CD14-positive monocyte (primary cell): Measurements from ENCODE around the gene ZNF334. TPM values are rescaled to one million over a fixed set of nuclear protein-coding genes. Genes with fewer than 3 reads are reported as not detected.

ENCODE experiments used
- DNase-seq, 3 donors: peaks; one replicate each; pipeline ENCODE4 v3.0.0-alpha.2; 2011 to 2022
- H2AFZ ChIP-seq: 2 replicates; pipeline ENCODE4 v1.6.0; 2012; ENCODE audit warnings: mild to moderate bottlenecking, low read depth, low read length, inconsistent platforms; ENCODE audit not compliant: insufficient read depth, poor library complexity, severe bottlenecking
- H3K27ac ChIP-seq, 2 donors: 1 replicate in 1 of 2; 2 replicates in 1 of 2; pipeline ENCODE4 v1.5.1; 2012 to 2013; ENCODE audit warnings: low read length in 2 of 2, control low read depth in 1 of 2, inconsistent platforms in 1 of 2, low read depth in 1 of 2, mild to moderate bottlenecking in 1 of 2
- H3K27me3 ChIP-seq, 2 donors: one replicate each; pipeline versions ENCODE4 v1.6.0 to v1.6.1; 2011 to 2013; ENCODE audit warnings: low read length in 2 of 2; ENCODE audit not compliant: control insufficient read depth in 2 of 2, insufficient read depth in 2 of 2
- H3K36me3 ChIP-seq, 2 donors: replicated peaks in 1 of 2; 1 replicate in 1 of 2; 2 replicates in 1 of 2; pipeline versions ENCODE4 v1.5.1 to v1.6.1; 2012 to 2013; ENCODE audit warnings: low read length in 2 of 2, control low read depth in 1 of 2, inconsistent platforms in 1 of 2, mild to moderate bottlenecking in 1 of 2; ENCODE audit not compliant: insufficient read depth in 2 of 2, control insufficient read depth in 1 of 2
- H3K4me1 ChIP-seq, 2 donors: 1 replicate in 1 of 2; 2 replicates in 1 of 2; pipeline versions ENCODE4 v1.5.1 to v1.6.1; 2012 to 2013; ENCODE audit warnings: low read length in 2 of 2, control low read depth in 1 of 2, inconsistent platforms in 1 of 2, mild to moderate bottlenecking in 1 of 2, moderate library complexity in 1 of 2; ENCODE audit not compliant: insufficient read depth in 2 of 2, control insufficient read depth in 1 of 2
- H3K4me2 ChIP-seq: replicated peaks from 2 replicates; pipeline ENCODE3; 2012; ENCODE audit warnings: low read length, moderate library complexity, mild to moderate bottlenecking; ENCODE audit not compliant: poor library complexity, severe bottlenecking; ENCODE audit errors: extremely low read depth
- H3K4me3 ChIP-seq, 3 experiments: fragments of 200-600 bp in 1 of 3; sonication (generic) in 1 of 3; replicated peaks in 1 of 3; 1 replicate in 2 of 3; 2 replicates in 1 of 3; pipeline ENCODE4 v1.5.1; 2011 to 2013; ENCODE audit warnings: low read length in 3 of 3, mild to moderate bottlenecking in 3 of 3, control low read depth in 2 of 3, low read depth in 2 of 3, inconsistent platforms in 1 of 3, moderate library complexity in 1 of 3
- H3K79me2 ChIP-seq: 2 replicates; pipeline ENCODE4 v1.6.0; 2012; ENCODE audit warnings: mild to moderate bottlenecking, control low read depth, inconsistent platforms, low read length, moderate library complexity; ENCODE audit not compliant: insufficient read depth
- H3K9ac ChIP-seq: 2 replicates; pipeline ENCODE4 v1.6.0; 2017; ENCODE audit warnings: low read length, mild to moderate bottlenecking; ENCODE audit not compliant: insufficient read depth, poor library complexity, severe bottlenecking
- H3K9me3 ChIP-seq, 2 donors: replicated peaks in 1 of 2; 1 replicate in 1 of 2; 2 replicates in 1 of 2; pipeline versions ENCODE4 v1.5.1 to v1.6.1; 2012 to 2013; ENCODE audit warnings: low read length in 2 of 2, control low read depth in 1 of 2; ENCODE audit not compliant: control insufficient read depth in 1 of 2, insufficient read depth in 1 of 2
- H4K20me1 ChIP-seq: 2 replicates; pipeline ENCODE4 v1.6.0; 2012; ENCODE audit warnings: mild to moderate bottlenecking, low read length, control low read depth, moderate library complexity; ENCODE audit not compliant: insufficient read depth
- H3K27ac Mint-ChIP-seq, 7 donors: one replicate each; pipeline ENCODE4 v1.8.0; 2020; ENCODE audit warnings: mild to moderate bottlenecking in 7 of 7, mixed read lengths in 7 of 7, moderate library complexity in 6 of 7, inconsistent platforms in 2 of 7
- H3K27me3 Mint-ChIP-seq, 3 donors: one replicate each; pipeline ENCODE4 v1.8.0; 2021 to 2022; ENCODE audit warnings: low read depth in 3 of 3, mild to moderate bottlenecking in 3 of 3, mixed read lengths in 3 of 3, moderate library complexity in 3 of 3, inconsistent platforms in 1 of 3
- H3K36me3 Mint-ChIP-seq, 2 donors: one replicate each; pipeline ENCODE4 v1.8.0; 2020; ENCODE audit warnings: mixed read lengths in 2 of 2, inconsistent platforms in 1 of 2, mild to moderate bottlenecking in 1 of 2
- H3K4me1 Mint-ChIP-seq: one replicate; pipeline ENCODE4 v1.8.0; 2020; ENCODE audit warnings: mild to moderate bottlenecking, mixed read lengths
- H3K4me3 Mint-ChIP-seq, 2 donors: one replicate each; pipeline ENCODE4 v1.8.0; 2020; ENCODE audit warnings: mild to moderate bottlenecking in 2 of 2, mixed read lengths in 2 of 2, moderate library complexity in 1 of 2
- H3K9me3 Mint-ChIP-seq, 7 donors: one replicate each; pipeline ENCODE4 v1.8.0; 2020 to 2022; ENCODE audit warnings: mixed read lengths in 7 of 7, mild to moderate bottlenecking in 6 of 7, moderate library complexity in 6 of 7, inconsistent platforms in 2 of 7
- CTCF ChIP-seq: fragments of 200-600 bp; IDR thresholded peaks from one replicate; pipeline ENCODE4 v1.8.0; 2022; ENCODE audit warnings: antibody characterized with exemption, mild to moderate bottlenecking
- WGBS: methylation state at CpG from one replicate; pipeline ENCODE4 v1.1.5; 2013; ENCODE audit warnings: missing lambda C conversion rate; ENCODE audit not compliant: insufficient coverage; 5-methylcytosine and 5-hydroxymethylcytosine counted together
- intact Hi-C, 2 donors: fragments of 100-400 bp; cut with micrococcal nuclease; formaldehyde crosslinking; loops; one replicate each; pipeline versions ENCODE4 v1.15.0 to v1.15.1; 2023
- polyA plus RNA-seq, 3 donors: library from polyadenylated mRNA; depleted of rRNA in 1 of 3; unstranded in 2 of 3; stranded (reverse) in 1 of 3; fragments of 300-500 nt in 2 of 3; fragments of >200 nt in 1 of 3; fragmentation: Illumina TruSeq in 2 of 3; gene quantifications; 1 replicate in 2 of 3; 2 replicates in 1 of 3; pipeline ENCODE4 v1.2.3, GENCODE V29; 2012 to 2021

Gene ZNF334
- polyA plus RNA-seq, 3 donors: 0.04 TPM; not detected in 2

- Histone ChIP-seq H3K9ac (no peak overlapping the region), H3K27me3 (peaks cover 12 to 42% of the 10 kb centered on the region in 2 donors), H3K9me3 (no peaks in the 10 kb centered on the region), H3K4me1 (peaks cover 25 to 26% of the 10 kb centered on the region in 2 donors), H4K20me1 (no peaks in the 10 kb centered on the region), H3K36me3 (no peaks in the 10 kb centered on the region), H3K4me3 (no peak overlapping the region), H3K4me2 (no peak overlapping the region), H3K27ac (no peak overlapping the region), H3K79me2 (no peaks in the 10 kb centered on the region), H2AFZ (no peak overlapping the region)
- peaks cover 0 to 4% (median 0%) of the 10 kb centered on the region in 7 donors for H3K9me3 Mint-ChIP-seq
- no peaks in the 10 kb centered on the region for H3K36me3 Mint-ChIP-seq
- H3K27ac Mint-ChIP-seq: peak overlapping the region in 2 of 7 donors; percentile 30 to 80
- DNase-seq: no peak
- peak overlapping the region in 1 of 2 donors; percentile 65 for H3K4me3 Mint-ChIP-seq
- no peak for TF ChIP-seq CTCF
- peaks cover 27 to 33% (median 32%) of the 10 kb centered on the region in 3 donors for H3K27me3 Mint-ChIP-seq
- 92% methylated on average over 9 of the region's 9 CpGs for WGBS
- intact Hi-C loops: loop anchor here in 1 of 2 donors (5.0 kb wide), 1 partner anchor 87 kb away; no protein-coding TSS in a partner anchor
- peaks cover 24% of the 10 kb centered on the region for H3K4me1 Mint-ChIP-seq
Observed at GRCh38 chr20:46545827-46546138, 32.4 kb upstream of the ZNF334 start.

GRCh38 chr20:46545077-46545826 lies 31.9 kb upstream of the ZNF334 start:
- H3K9ac ChIP-seq: no peak overlapping the region
- peak overlapping the region in 1 of 2 donors; percentile 68 for H3K4me3 Mint-ChIP-seq
- peak overlapping the region; percentile 6 for H3K4me2 ChIP-seq
- peak overlapping the region; percentile 61 to 91 (median 76) for H3K27ac Mint-ChIP-seq
- H2AFZ ChIP-seq: no peak overlapping the region
- H4K20me1 ChIP-seq: no peaks in the 10 kb centered on the region
- H3K36me3 Mint-ChIP-seq: no peaks in the 10 kb centered on the region
- H3K4me1 ChIP-seq: peaks cover 20 to 21% of the 10 kb centered on the region in 2 donors
- H3K27ac ChIP-seq: peak overlapping the region in 1 of 2 donors; percentile 26
- intact Hi-C loops: loop anchor here in 1 of 2 donors (5.0 kb wide), 1 partner anchor 87 kb away; no protein-coding TSS in a partner anchor
- peak; percentile 91 to 97 (median 92) for DNase-seq
- H3K27me3 ChIP-seq: peaks cover 16 to 44% of the 10 kb centered on the region in 2 donors
- TF ChIP-seq CTCF: no peak
- WGBS: 49% methylated on average over 13 of the region's 14 CpGs
- no peaks in the 10 kb centered on the region for H3K79me2 ChIP-seq
- H3K4me1 Mint-ChIP-seq: peaks cover 19% of the 10 kb centered on the region
- peaks cover 27 to 30% (median 30%) of the 10 kb centered on the region in 3 donors for H3K27me3 Mint-ChIP-seq
- peaks cover 0 to 4% (median 0%) of the 10 kb centered on the region in 7 donors for H3K9me3 Mint-ChIP-seq
- H3K4me3 ChIP-seq: no peak overlapping the region
- H3K9me3 ChIP-seq: no peaks in the 10 kb centered on the region
- H3K36me3 ChIP-seq: no peaks in the 10 kb centered on the region
